ENCODE measurements around the gene PNKD. TPM values are rescaled to one million over a fixed set of nuclear protein-coding genes. Genes with fewer than 3 reads are reported as not detected.

PNKD gene
- total and polyA plus RNA-seq, 2 of the 8 experiments (the other 6 are each of a cell fraction or from before 2014, with no cell fraction given), result 43.9 to 65.4 TPM

DNA sequence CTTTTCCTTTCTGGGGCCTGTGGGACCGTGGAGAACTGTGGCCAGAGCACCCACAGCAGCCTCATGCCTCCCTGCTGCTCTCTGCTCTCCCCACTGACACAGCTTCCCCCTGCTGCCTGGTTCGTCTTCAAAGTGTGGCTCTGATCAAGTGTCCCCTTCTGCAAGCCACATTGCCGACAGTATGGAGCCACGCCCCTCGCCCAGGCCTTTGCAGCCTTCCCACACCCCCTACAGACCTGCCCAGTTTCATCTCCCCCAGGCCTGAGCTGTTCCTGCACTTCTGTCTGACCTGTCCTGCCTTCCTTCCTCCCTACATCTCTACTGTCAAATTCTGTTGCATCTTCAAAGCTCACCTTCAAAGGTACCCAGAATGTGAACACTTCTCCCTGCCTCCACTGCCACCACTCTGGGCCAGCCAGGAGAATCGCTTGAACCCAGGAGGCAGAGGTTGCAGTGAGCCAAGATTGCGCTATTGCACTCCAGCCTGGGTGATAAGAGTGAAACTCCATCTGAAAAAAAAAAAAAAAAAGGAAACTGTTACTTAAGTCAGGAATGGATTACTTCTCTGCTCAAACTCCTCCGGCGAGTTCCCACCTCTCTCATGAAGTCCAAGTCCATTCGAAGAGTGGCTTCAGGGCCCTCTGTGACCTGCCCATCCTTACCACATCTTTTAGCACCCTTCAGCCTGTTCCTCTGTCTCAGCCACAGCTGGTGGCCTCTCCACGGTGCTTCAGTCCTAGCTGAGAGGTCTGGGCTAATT is 57.3 kb downstream of the PNKD start:
- Histone ChIP-seq H3K36me3 (ENCODE audit: control insufficient read depth in 2 of 4, insufficient read depth in 4 of 4, low read length in 3 of 4) (no peaks in the 10 kb centered on the region), H3K27ac (ENCODE audit: low read depth, low read length) (no peak overlapping the region), H3K18ac (ENCODE audit: extremely low read depth, low read length) (no peak overlapping the region), H3K14ac (ENCODE audit: insufficient read length) (no peak overlapping the region), H4K8ac (ENCODE audit: extremely low read depth, insufficient read depth, low read length) (no peak overlapping the region), H3K9me3 (ENCODE audit: insufficient read depth in 2 of 2, low read depth in 1 of 2, low read length in 1 of 2) (no peaks in the 10 kb centered on the region), H3K23ac (ENCODE audit: insufficient read length) (no peak overlapping the region), H4K20me1 (replicated peaks in 1 of 2; ENCODE audit: control insufficient read depth in 1 of 2, insufficient read depth in 2 of 2, low read length in 2 of 2) (no peaks in the 10 kb centered on the region), H3K56ac (replicated peaks; ENCODE audit: insufficient read length, low read depth, low read length) (no peak overlapping the region), H3K23me2 (ENCODE audit: low read depth, low read length) (peaks cover 10% of the 10 kb centered on the region; the same call in 1 of the 2 replicates), H4K91ac (replicated peaks; ENCODE audit: insufficient read length, low read length) (no peak overlapping the region), H2BK20ac (ENCODE audit: low read length) (no peak overlapping the region), H3K27me3 (replicated peaks in 1 of 4; ENCODE audit: control insufficient read depth in 3 of 4, extremely low read depth in 1 of 4, insufficient read depth in 3 of 4, low read length in 3 of 4) (no peaks in the 10 kb centered on the region), H2BK12ac (ENCODE audit: low read depth, low read length) (peak overlapping the region; percentile 68; the same call in 1 of the 2 replicates), H3K79me1 (ENCODE audit: low read depth, low read length) (no peaks in the 10 kb centered on the region), H2BK15ac (ENCODE audit: low read length) (no peak overlapping the region), H3K9ac (replicated peaks in 1 of 4; ENCODE audit: extremely low read depth in 1 of 4, low read depth in 3 of 4, low read length in 3 of 4) (no peak overlapping the region), H3K4me3 (ENCODE audit: extremely low read depth in 1 of 4, insufficient read depth in 2 of 4, low read depth in 3 of 4, low read length in 4 of 4) (no peak overlapping the region), H3K4me2 (ENCODE audit: insufficient read depth in 1 of 2, low read depth in 2 of 2, low read length in 2 of 2) (no peak overlapping the region), H2BK5ac (ENCODE audit: low read depth, low read length) (no peak overlapping the region), H2AK5ac (ENCODE audit: low read depth, low read length) (no peak overlapping the region), H3K4ac (replicated peaks; ENCODE audit: insufficient read length, low read depth, low read length) (no peak overlapping the region), H3K79me2 (ENCODE audit: control insufficient read depth in 1 of 2, insufficient read depth in 2 of 2, low read length in 2 of 2) (no peaks in the 10 kb centered on the region), H3K4me1 (replicated peaks in 1 of 4; ENCODE audit: control insufficient read depth in 3 of 4, insufficient read depth in 4 of 4, low read length in 3 of 4) (peaks cover 2 to 30% (median 18%) of the 10 kb centered on the region in 4 experiments), H2AFZ (ENCODE audit: low read length) (no peak overlapping the region), H4K5ac (ENCODE audit: insufficient read length, low read depth, low read length) (no peak overlapping the region), H2BK120ac (replicated peaks; ENCODE audit: low read depth, low read length) (no peak overlapping the region)
- POLR2A ChIA-PET (ENCODE audit: partially characterized antibody), result no interaction called here
- 87% methylated on average over 10 of the region's 11 CpGs; no CpG with 5 or more reads in 1 of the 2 experiments for WGBS, 2 experiments (ENCODE audit: extremely low coverage in 1 of 2, insufficient coverage in 1 of 2, insufficient read length in 1 of 2, insufficient replicate concordance in 2 of 2, low coverage in 1 of 2, low lambda C conversion rate in 2 of 2, missing lambda C conversion rate in 1 of 2)
- no peak for DNase-seq (ENCODE audit: low read depth in 1 of 2, low spot score in 2 of 2)
- FAIRE-seq, result no peak
- CTCF ChIA-PET (ENCODE audit: partially characterized antibody), result interaction anchor here (1.0 to 2.7 kb wide), 5 partner anchors 17 to 67 kb away, joined by 3 to 15 read pairs (median 5); partner anchors contain the start of genes CATIP and GPBAR1
- no peak for TF ChIP-seq RAD21 (IDR thresholded peaks at IDR 0.05 in 1 of 2, conservative IDR thresholded peaks at IDR 0.05 in 1 of 2; ENCODE audit: low read depth in 2 of 2, low read length in 2 of 2)
- TF ChIP-seq CTBP2 (IDR thresholded peaks at IDR 0.05; ENCODE audit: borderline replicate concordance, insufficient read depth, insufficient read length, low read length), result no peak
- TF ChIP-seq SUZ12 (IDR thresholded peaks at IDR 0.05; ENCODE audit: low read length), result no peak
- TF ChIP-seq, protein P1, sequence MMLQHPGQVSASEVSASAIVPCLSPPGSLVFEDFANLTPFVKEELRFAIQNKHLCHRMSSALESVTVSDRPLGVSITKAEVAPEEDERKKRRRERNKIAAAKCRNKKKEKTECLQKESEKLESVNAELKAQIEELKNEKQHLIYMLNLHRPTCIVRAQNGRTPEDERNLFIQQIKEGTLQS (IDR thresholded peaks at IDR 0.05; ENCODE audit: insufficient read depth, low read depth, low read length), result no peak
- no peak for TF ChIP-seq NRF1 (IDR thresholded peaks at IDR 0.05; ENCODE audit: low read depth, low read length)
- TF ChIP-seq GABPA (IDR thresholded peaks at IDR 0.05; ENCODE audit: borderline replicate concordance, insufficient read depth, low read length), result no peak
- TF ChIP-seq BACH1 (IDR thresholded peaks at IDR 0.05; ENCODE audit: low read length), result no peak
- no peak for TF ChIP-seq RFX5 (IDR thresholded peaks at IDR 0.05; ENCODE audit: borderline replicate concordance, low read depth, low read length)
- TF ChIP-seq ASH2L (IDR thresholded peaks at IDR 0.05; ENCODE audit: low read length), result no peak
- no peak for TF ChIP-seq CHD2 (IDR thresholded peaks at IDR 0.05; ENCODE audit: low read length)
- TF ChIP-seq EP300 (IDR thresholded peaks at IDR 0.05; ENCODE audit: borderline replicate concordance in 1 of 2, low read depth in 2 of 2, low read length in 2 of 2), result no peak
